HL-60 (cell line): ENCODE measurements around the gene C12orf60.

ENCODE experiments used
- CTCF ChIP-seq: IDR thresholded peaks from one replicate; pipeline ENCODE4 v1.5.1; 2011; ENCODE audit warnings: low read length, control low read depth, inconsistent platforms; ENCODE audit not compliant: insufficient read depth
- GABPA ChIP-seq: IDR thresholded peaks from 2 replicates; pipeline ENCODE4 v1.6.1; 2012; ENCODE audit warnings: low read depth
- POLR2AphosphoS5 ChIP-seq: IDR thresholded peaks from 2 replicates; pipeline ENCODE4 v1.6.1; 2012; ENCODE audit warnings: low read depth
- REST ChIP-seq: IDR thresholded peaks from 2 replicates; pipeline ENCODE4 v1.6.1; 2012; ENCODE audit warnings: low read depth; ENCODE audit not compliant: insufficient replicate concordance
- SPI1 ChIP-seq: IDR thresholded peaks from 2 replicates; pipeline ENCODE4 v1.6.1; 2012; ENCODE audit warnings: low read depth, mild to moderate bottlenecking, borderline replicate concordance

GRCh38 chr12:14843425-14843887, 40.0 kb downstream of the C12orf60 start, which contains the start of gene ART4:
- TF ChIP-seq POLR2AphosphoS5 (no peak), CTCF (no peak), REST (peak; percentile 29), SPI1 (no peak), GABPA (no peak)
